H9 (cell line): ENCODE data around the gene ADAMTS16. TPM values are rescaled to one million over a fixed set of nuclear protein-coding genes. Genes with fewer than 3 reads are reported as not detected.

Experiments
- DNase-seq: peaks from one replicate; pipeline ENCODE4 v3.0.0-alpha.2; 2017
- H2AFZ ChIP-seq: one replicate; pipeline ENCODE4 v1.6.1; 2013; ENCODE audit warnings: mild to moderate bottlenecking, low read length, control low read depth, moderate library complexity
- H2AK5ac ChIP-seq: 2 replicates; pipeline ENCODE4 v1.6.1; 2013; ENCODE audit warnings: low read length, control low read depth, mixed read lengths; ENCODE audit not compliant: insufficient read length
- H2BK120ac ChIP-seq: one replicate; pipeline ENCODE4 v1.6.1; 2013; ENCODE audit warnings: low read depth, mild to moderate bottlenecking, low read length, control low read depth, inconsistent platforms; ENCODE audit not compliant: poor library complexity, severe bottlenecking
- H2BK12ac ChIP-seq: 2 replicates; pipeline ENCODE4 v1.6.1; 2013; ENCODE audit warnings: low read length, control low read depth, mixed read lengths, low read depth; ENCODE audit not compliant: insufficient read length
- H2BK15ac ChIP-seq: 2 replicates; pipeline ENCODE4 v1.6.1; 2013; ENCODE audit warnings: low read depth, low read length, control low read depth
- H2BK20ac ChIP-seq: one replicate; pipeline ENCODE4 v1.6.1; 2013; ENCODE audit warnings: low read depth, mild to moderate bottlenecking, low read length, control low read depth, inconsistent platforms; ENCODE audit not compliant: poor library complexity, severe bottlenecking
- H2BK5ac ChIP-seq: 2 replicates; pipeline ENCODE4 v1.6.1; 2013; ENCODE audit warnings: low read length, control low read depth, mixed read lengths; ENCODE audit not compliant: insufficient read length
- H3K14ac ChIP-seq: 2 replicates; pipeline ENCODE4 v1.6.1; 2013; ENCODE audit warnings: low read length, control low read depth; ENCODE audit not compliant: insufficient read depth
- H3K18ac ChIP-seq: 2 replicates; pipeline ENCODE4 v1.6.1; 2013; ENCODE audit warnings: low read depth, mild to moderate bottlenecking, mixed read lengths, low read length, control low read depth; ENCODE audit not compliant: insufficient read length
- H3K23ac ChIP-seq: 2 replicates; pipeline ENCODE4 v1.6.1; 2013; ENCODE audit warnings: low read length, control low read depth, mixed read lengths, low read depth; ENCODE audit not compliant: insufficient read length
- H3K23me2 ChIP-seq: 2 replicates; pipeline ENCODE4 v1.6.1; 2013; ENCODE audit warnings: low read depth, mild to moderate bottlenecking, mixed read lengths, low read length, control low read depth; ENCODE audit not compliant: insufficient read length, poor library complexity, severe bottlenecking
- H3K27ac ChIP-seq: 2 replicates; pipeline ENCODE4 v1.5.1; 2013; ENCODE audit warnings: low read length, control low read depth, mixed read lengths, low read depth; ENCODE audit not compliant: insufficient read length
- H3K27me3 ChIP-seq: 2 replicates; pipeline ENCODE4 v1.6.1; 2013; ENCODE audit warnings: low read length, control low read depth, inconsistent platforms; ENCODE audit not compliant: insufficient read depth
- H3K4ac ChIP-seq: 2 replicates; pipeline ENCODE4 v1.6.1; 2013; ENCODE audit warnings: low read depth, mild to moderate bottlenecking, control low read depth, inconsistent platforms, low read length, moderate library complexity
- H3K4me1 ChIP-seq: 2 replicates; pipeline ENCODE4 v1.6.1; 2013; ENCODE audit warnings: low read length, control low read depth, inconsistent platforms; ENCODE audit not compliant: insufficient read depth
- H3K4me2 ChIP-seq: 2 replicates; pipeline ENCODE4 v1.6.1; 2013; ENCODE audit warnings: low read length, control low read depth, mixed read lengths; ENCODE audit not compliant: insufficient read length, insufficient read depth
- H3K56ac ChIP-seq: 2 replicates; pipeline ENCODE4 v1.6.1; 2013; ENCODE audit warnings: low read depth, mild to moderate bottlenecking, mixed read lengths, low read length, control low read depth; ENCODE audit not compliant: insufficient read length
- H3K79me1 ChIP-seq: 2 replicates; pipeline ENCODE4 v1.6.1; 2013; ENCODE audit warnings: low read depth, mild to moderate bottlenecking, moderate library complexity, low read length, control low read depth, inconsistent platforms; ENCODE audit not compliant: insufficient read depth, poor library complexity, severe bottlenecking
- H3K79me2 ChIP-seq: 2 replicates; pipeline ENCODE4 v1.6.1; 2013; ENCODE audit warnings: low read length, control low read depth, inconsistent platforms; ENCODE audit not compliant: insufficient read depth
- H3K9ac ChIP-seq: 2 replicates; pipeline ENCODE4 v1.6.1; 2013; ENCODE audit warnings: low read length, control low read depth, mixed read lengths; ENCODE audit not compliant: insufficient read length; ENCODE audit errors: extremely low read depth
- H3K9me3 ChIP-seq: one replicate; pipeline ENCODE4 v1.6.1; 2013; ENCODE audit warnings: low read depth, low read length, inconsistent platforms; ENCODE audit not compliant: control insufficient read depth
- H3T11ph ChIP-seq: one replicate; pipeline ENCODE4 v1.6.1; 2013; ENCODE audit warnings: mild to moderate bottlenecking, low read length, control low read depth, inconsistent platforms
- H4K20me1 ChIP-seq: one replicate; pipeline ENCODE4 v1.6.1; 2013; ENCODE audit not compliant: control insufficient read depth, insufficient read length, insufficient read depth
- H4K5ac ChIP-seq: 2 replicates; pipeline ENCODE4 v1.6.1; 2013; ENCODE audit warnings: low read depth, mild to moderate bottlenecking, mixed read lengths, low read length, control low read depth; ENCODE audit not compliant: insufficient read length
- H4K8ac ChIP-seq: replicated peaks from 2 replicates; pipeline ENCODE4 v1.6.1; 2013; ENCODE audit warnings: low read length, control low read depth, mixed read lengths, low read depth; ENCODE audit not compliant: insufficient read length
- H4K91ac ChIP-seq: 2 replicates; pipeline ENCODE4 v1.6.1; 2013; ENCODE audit warnings: low read depth, mild to moderate bottlenecking, moderate library complexity, mixed read lengths, low read length, control low read depth; ENCODE audit not compliant: insufficient read length
- H3K27ac Mint-ChIP-seq, 3 experiments: 2 replicates in 2 of 3; 3 replicates in 1 of 3; pipeline ENCODE4 v1.8.0; 2020 to 2021; ENCODE audit warnings: mixed read lengths in 3 of 3, mild to moderate bottlenecking in 1 of 3, moderate library complexity in 1 of 3
- H3K27me3 Mint-ChIP-seq: 2 replicates; pipeline ENCODE4 v1.8.0; 2021; ENCODE audit warnings: low read depth, mild to moderate bottlenecking, moderate library complexity, mixed read lengths
- H3K36me3 Mint-ChIP-seq, 3 experiments: 2 replicates in 2 of 3; 3 replicates in 1 of 3; pipeline ENCODE4 v1.8.0; 2020 to 2021; ENCODE audit warnings: low read depth in 3 of 3, mixed read lengths in 3 of 3; ENCODE audit not compliant: insufficient read depth in 1 of 3
- H3K4me1 Mint-ChIP-seq, 2 experiments: 2 replicates each; pipeline ENCODE4 v1.8.0; 2020; ENCODE audit warnings: mixed read lengths in 2 of 2
- H3K4me3 Mint-ChIP-seq, 2 experiments: 2 replicates in 1 of 2; 3 replicates in 1 of 2; pipeline ENCODE4 v1.8.0; 2020 to 2021; ENCODE audit warnings: mild to moderate bottlenecking in 2 of 2, mixed read lengths in 2 of 2, moderate library complexity in 1 of 2
- H3K9me3 Mint-ChIP-seq, 2 experiments: 2 replicates in 1 of 2; 3 replicates in 1 of 2; pipeline ENCODE4 v1.8.0; 2020; ENCODE audit warnings: mild to moderate bottlenecking in 2 of 2, mixed read lengths in 2 of 2, moderate library complexity in 1 of 2
- CTCF ChIP-seq: fragments of 200-600 bp; sonication (generic); conservative IDR thresholded peaks from 3 replicates; pipeline ENCODE4 v1.8.0; 2021; ENCODE audit warnings: antibody characterized with exemption, mild to moderate bottlenecking
- WGBS: extraction: QIAGEN DNeasy Blood & Tissue Kit; methylation state at CpG from one replicate; pipeline ENCODE4 v1.1.7; 2013; ENCODE audit warnings: missing lambda C conversion rate, low lambda C conversion rate, mixed read lengths; ENCODE audit not compliant: insufficient read length; ENCODE audit errors: extremely low coverage; 5-methylcytosine and 5-hydroxymethylcytosine counted together
- total RNA-seq: library from RNA; stranded (reverse); gene quantifications from 2 replicates; pipeline ENCODE4 v1.2.1, GENCODE V29; 2021

Gene ADAMTS16
- total RNA-seq, 1 experiment from 2014 or later, result 4.5 TPM

GRCh38 chr5:5369051-5369605, 229.0 kb downstream of the ADAMTS16 start:
- no peak overlapping the region for H4K91ac ChIP-seq
- H3K9ac ChIP-seq, result no peak overlapping the region
- no peak overlapping the region for H3K56ac ChIP-seq
- no peak overlapping the region for H2BK20ac ChIP-seq
- no peak overlapping the region for H3K4me3 Mint-ChIP-seq
- no peak overlapping the region for H2AK5ac ChIP-seq
- H3K4ac ChIP-seq, result no peak overlapping the region
- no peaks in the 10 kb centered on the region for H3K23me2 ChIP-seq
- no peak overlapping the region for H3K18ac ChIP-seq
- H3K27me3 Mint-ChIP-seq, result no peaks in the 10 kb centered on the region; the same call in 1 of the 2 replicates
- peaks cover 0 to 6% (median 0%) of the 10 kb centered on the region in 3 experiments; a peak in 1 of 7 replicates for H3K36me3 Mint-ChIP-seq
- no peak overlapping the region for H2BK120ac ChIP-seq
- H3K4me2 ChIP-seq, result no peak overlapping the region
- no peaks in the 10 kb centered on the region for H3K27me3 ChIP-seq
- no peaks in the 10 kb centered on the region; the same call in 1 of the 2 replicates for H3K79me2 ChIP-seq
- H2BK15ac ChIP-seq, result no peak overlapping the region
- no peak overlapping the region for H2AFZ ChIP-seq
- no peak overlapping the region for H2BK12ac ChIP-seq
- no peak overlapping the region for H3T11ph ChIP-seq
- H3K27ac Mint-ChIP-seq, result no peak overlapping the region
- no peaks in the 10 kb centered on the region for H3K4me1 ChIP-seq
- no peak overlapping the region for H2BK5ac ChIP-seq
- H3K27ac ChIP-seq, result no peak overlapping the region
- no peaks in the 10 kb centered on the region; a peak in 3 of 5 replicates for H3K9me3 Mint-ChIP-seq
- H4K20me1 ChIP-seq, result no peaks in the 10 kb centered on the region
- H3K4me1 Mint-ChIP-seq, result peaks cover 28 to 32% of the 10 kb centered on the region in 2 experiments
- H3K79me1 ChIP-seq, result no peaks in the 10 kb centered on the region
- H3K9me3 ChIP-seq, result no peaks in the 10 kb centered on the region
- H3K14ac ChIP-seq, result no peak overlapping the region
- H3K23ac ChIP-seq, result no peak overlapping the region
- no CpG with 5 or more reads among the region's 4 CpGs for WGBS
- no peak for DNase-seq
- no peak for TF ChIP-seq CTCF
- no peak overlapping the region for H4K5ac ChIP-seq
- no peak overlapping the region for H4K8ac ChIP-seq
